Measurements from ENCODE around the gene CNTN6. TPM values are rescaled to one million over a fixed set of nuclear protein-coding genes. Genes with fewer than 3 reads are reported as not detected.

CNTN6 gene
- total and polyA plus RNA-seq, 9 donors: 0.04 to 0.43 (median 0.23) TPM; not detected in 6

DNA sequence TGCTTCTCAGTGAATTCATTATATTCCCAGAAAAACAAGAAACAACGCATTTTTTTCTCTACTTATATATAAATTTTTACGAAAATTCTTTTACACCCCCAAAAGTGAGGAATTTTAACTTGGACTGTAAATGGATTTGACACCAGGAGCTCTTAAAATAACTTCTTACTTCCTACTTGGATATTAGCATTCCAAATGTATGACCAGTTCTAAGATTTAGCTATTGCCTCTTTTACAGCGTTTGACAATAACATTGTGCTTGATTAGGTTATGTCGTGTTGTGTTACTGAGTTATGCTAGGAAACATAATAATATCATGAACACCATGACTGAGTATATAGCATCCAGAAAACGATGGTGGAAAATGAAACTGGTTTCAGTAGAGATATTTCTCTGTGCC is 177.0 kb downstream of the CNTN6 start:
- no peak overlapping the region for H3K4me3 ChIP-seq
- H3K27ac ChIP-seq: no peak overlapping the region
- DNase-seq: no peak
- no peaks in the 10 kb centered on the region for H3K27me3 ChIP-seq
- no peaks in the 10 kb centered on the region for H3K9me3 ChIP-seq
- intact Hi-C loops (cut with DNase I): no loop called here
- H3K36me3 ChIP-seq: no peaks in the 10 kb centered on the region
- TF ChIP-seq POLR2A (IDR thresholded peaks at IDR 0.05): no peak
- TF ChIP-seq EP300 (IDR thresholded peaks at IDR 0.05): no peak
- no peaks in the 10 kb centered on the region for H3K4me1 ChIP-seq (ENCODE audit: insufficient read depth)
- WGBS, 3 donors: 36 to 47% (median 43%) methylated on average over 5 of the region's 5 CpGs

DNA sequence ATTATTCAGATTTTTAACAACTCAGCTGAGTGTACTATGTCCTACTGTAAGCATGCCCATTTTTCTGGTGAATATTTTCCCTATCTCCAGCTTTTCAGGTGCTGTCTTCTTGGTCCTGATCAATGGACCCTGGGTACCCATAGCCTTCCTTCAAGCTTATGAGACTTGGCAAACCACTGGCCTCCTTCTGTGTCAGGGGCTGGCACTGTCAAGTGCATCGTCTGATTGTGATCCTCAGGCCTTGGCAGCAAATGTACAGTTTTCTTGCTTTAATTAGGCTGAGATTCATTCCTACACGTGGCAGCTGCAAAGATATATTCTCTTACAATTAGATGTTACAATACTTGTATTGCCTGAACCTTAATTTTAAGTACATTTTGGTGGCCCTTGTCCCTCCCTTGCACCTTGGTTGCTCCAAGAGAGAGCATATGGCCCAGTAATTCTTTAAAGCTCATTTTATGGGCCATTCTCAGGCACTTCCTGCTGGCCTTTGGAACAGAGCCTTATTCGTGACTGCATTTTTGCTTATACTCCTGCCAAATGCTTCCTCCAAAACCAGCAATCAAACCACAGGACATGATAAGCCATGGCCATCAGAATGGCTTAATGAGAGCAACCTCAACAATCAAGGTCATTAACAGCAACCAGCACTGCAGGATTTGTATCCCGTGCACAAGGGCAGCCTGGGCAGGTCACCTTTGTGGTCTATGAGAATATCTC is 179.9 kb downstream of the CNTN6 start:
- intact Hi-C loops (cut with DNase I): no loop called here
- Histone ChIP-seq H3K27ac (no peak overlapping the region), H3K4me3 (no peak overlapping the region), H3K9me3 (no peaks in the 10 kb centered on the region), H3K36me3 (no peaks in the 10 kb centered on the region), H3K4me1 (ENCODE audit: insufficient read depth) (no peaks in the 10 kb centered on the region), H3K27me3 (no peaks in the 10 kb centered on the region)
- 23 to 29% (median 25%) methylated on average over 4 of the region's 4 CpGs for WGBS, 3 donors
- no peak for TF ChIP-seq EP300 (IDR thresholded peaks at IDR 0.05)
- TF ChIP-seq POLR2A (IDR thresholded peaks at IDR 0.05): no peak
- TF ChIP-seq, protein P1, sequence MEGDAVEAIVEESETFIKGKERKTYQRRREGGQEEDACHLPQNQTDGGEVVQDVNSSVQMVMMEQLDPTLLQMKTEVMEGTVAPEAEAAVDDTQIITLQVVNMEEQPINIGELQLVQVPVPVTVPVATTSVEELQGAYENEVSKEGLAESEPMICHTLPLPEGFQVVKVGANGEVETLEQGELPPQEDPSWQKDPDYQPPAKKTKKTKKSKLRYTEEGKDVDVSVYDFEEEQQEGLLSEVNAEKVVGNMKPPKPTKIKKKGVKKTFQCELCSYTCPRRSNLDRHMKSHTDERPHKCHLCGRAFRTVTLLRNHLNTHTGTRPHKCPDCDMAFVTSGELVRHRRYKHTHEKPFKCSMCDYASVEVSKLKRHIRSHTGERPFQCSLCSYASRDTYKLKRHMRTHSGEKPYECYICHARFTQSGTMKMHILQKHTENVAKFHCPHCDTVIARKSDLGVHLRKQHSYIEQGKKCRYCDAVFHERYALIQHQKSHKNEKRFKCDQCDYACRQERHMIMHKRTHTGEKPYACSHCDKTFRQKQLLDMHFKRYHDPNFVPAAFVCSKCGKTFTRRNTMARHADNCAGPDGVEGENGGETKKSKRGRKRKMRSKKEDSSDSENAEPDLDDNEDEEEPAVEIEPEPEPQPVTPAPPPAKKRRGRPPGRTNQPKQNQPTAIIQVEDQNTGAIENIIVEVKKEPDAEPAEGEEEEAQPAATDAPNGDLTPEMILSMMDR (IDR thresholded peaks at IDR 0.05): no peak
- DNase-seq: no peak

DNA sequence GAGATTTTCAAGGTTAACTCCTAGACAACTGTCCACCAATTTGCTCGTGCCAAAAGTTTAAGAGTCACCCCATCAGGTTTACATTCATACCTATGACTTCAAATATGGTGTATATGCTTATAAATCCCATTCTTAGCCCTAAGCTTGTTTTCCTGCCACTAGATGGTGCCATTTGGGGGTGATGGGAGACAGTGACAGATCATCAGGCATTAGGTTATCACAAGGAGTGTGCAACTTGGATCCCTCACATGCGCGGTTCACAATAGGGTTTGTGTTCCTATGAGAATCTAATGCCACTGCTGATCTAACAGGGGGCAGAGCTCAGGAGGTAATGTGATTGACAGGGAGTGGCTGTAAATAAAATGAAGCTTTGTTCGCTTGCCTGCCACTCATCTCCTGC is 182.7 kb downstream of the CNTN6 start:
- Histone ChIP-seq H3K4me1 (ENCODE audit: insufficient read depth) (no peaks in the 10 kb centered on the region), H3K4me3 (no peak overlapping the region), H3K27ac (no peak overlapping the region), H3K27me3 (no peaks in the 10 kb centered on the region), H3K9me3 (no peaks in the 10 kb centered on the region), H3K36me3 (no peaks in the 10 kb centered on the region)
- 77 to 90% (median 89%) methylated on average over 4 of the region's 4 CpGs for WGBS, 3 donors
- intact Hi-C loops (cut with DNase I): no loop called here
- TF ChIP-seq POLR2A (IDR thresholded peaks at IDR 0.05) (no peak), EP300 (IDR thresholded peaks at IDR 0.05) (no peak)
- TF ChIP-seq, protein P1 (IDR thresholded peaks at IDR 0.05): no peak
- no peak for DNase-seq

DNA sequence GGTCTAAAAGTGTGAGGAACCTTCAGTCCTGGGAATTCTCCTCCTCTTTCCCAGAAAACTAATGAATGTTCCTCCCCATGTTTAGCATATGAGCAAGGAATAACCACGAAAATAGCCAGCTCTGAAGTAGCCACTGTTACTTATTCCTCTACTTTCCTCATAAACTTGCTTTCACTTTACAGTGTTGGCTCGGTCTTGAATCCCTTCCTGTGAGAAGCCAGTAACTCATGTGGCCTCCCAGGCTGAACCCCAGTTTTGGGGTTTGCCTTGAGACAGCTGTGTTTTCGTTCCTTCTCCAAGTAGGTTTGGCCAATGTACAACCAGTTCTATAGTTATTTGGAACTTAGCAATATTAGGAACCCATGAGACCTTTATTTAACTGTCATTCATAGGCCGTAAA is 195.0 kb downstream of the CNTN6 start:
- no peaks in the 10 kb centered on the region for H3K4me1 ChIP-seq (ENCODE audit: insufficient read depth)
- TF ChIP-seq, protein P1 (IDR thresholded peaks at IDR 0.05): no peak
- TF ChIP-seq POLR2A (IDR thresholded peaks at IDR 0.05): no peak
- TF ChIP-seq EP300 (IDR thresholded peaks at IDR 0.05): no peak
- no peaks in the 10 kb centered on the region for H3K36me3 ChIP-seq
- intact Hi-C loops (cut with DNase I): loop anchor here in 1 of 4 donors (2.0 kb wide), 1 partner anchor 73 kb away; no protein-coding TSS in a partner anchor
- H3K27me3 ChIP-seq: no peaks in the 10 kb centered on the region
- no peak overlapping the region for H3K27ac ChIP-seq
- no peaks in the 10 kb centered on the region for H3K9me3 ChIP-seq
- no peak overlapping the region for H3K4me3 ChIP-seq
- 82 to 91% (median 91%) methylated on average over 4 of the region's 4 CpGs for WGBS, 3 donors
- no peak for DNase-seq

DNA sequence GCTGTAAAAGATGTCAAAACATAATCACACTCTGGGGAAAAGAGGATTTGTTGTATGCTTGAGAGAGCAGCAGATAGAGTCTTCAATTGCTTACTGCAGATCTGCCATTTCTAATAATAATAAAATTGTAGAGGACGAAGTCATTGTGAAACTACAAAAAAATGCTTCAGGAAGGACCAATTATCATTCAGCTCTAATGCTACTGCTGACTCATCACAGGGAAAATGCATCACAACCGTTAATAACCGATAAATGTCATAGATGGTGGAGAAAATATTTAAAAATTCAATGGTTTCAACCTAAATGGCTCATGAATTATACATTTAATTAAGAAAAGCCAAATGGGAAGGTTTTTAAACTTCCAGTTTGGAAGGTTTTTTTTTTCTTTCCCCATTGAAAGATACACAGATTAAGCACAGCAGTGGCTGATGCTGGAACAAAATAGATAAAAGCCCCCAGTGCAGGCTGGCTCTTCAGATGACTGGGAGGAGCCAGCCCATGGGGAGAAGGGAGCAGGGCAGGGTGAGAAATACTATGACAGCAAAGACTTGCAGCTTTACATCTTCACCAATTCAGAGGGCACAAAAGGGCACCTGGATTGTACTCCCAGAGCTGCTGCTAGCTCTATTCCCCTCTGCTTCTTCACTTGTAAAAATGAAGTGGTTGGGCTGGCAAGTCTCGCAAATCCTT is 196.1 kb downstream of the CNTN6 start:
- no peak overlapping the region for H3K27ac ChIP-seq
- intact Hi-C loops (cut with DNase I): no loop called here
- 77 to 81% (median 81%) methylated on average over 4 of the region's 4 CpGs for WGBS, 3 donors
- no peaks in the 10 kb centered on the region for H3K4me1 ChIP-seq (ENCODE audit: insufficient read depth)
- DNase-seq: no peak
- no peak overlapping the region for H3K4me3 ChIP-seq
- no peaks in the 10 kb centered on the region for H3K9me3 ChIP-seq
- no peaks in the 10 kb centered on the region for H3K36me3 ChIP-seq
- H3K27me3 ChIP-seq: no peaks in the 10 kb centered on the region
- TF ChIP-seq, protein P1 (IDR thresholded peaks at IDR 0.05): no peak
- TF ChIP-seq POLR2A (IDR thresholded peaks at IDR 0.05): no peak
- TF ChIP-seq EP300 (IDR thresholded peaks at IDR 0.05): no peak

Data from ovary (tissue), 9 donors.